Measurements from ENCODE around the gene PLCG2. TPM values are rescaled to one million over a fixed set of nuclear protein-coding genes. Genes with fewer than 3 reads are reported as not detected.

PLCG2 gene
- polyA plus RNA-seq, 3 donors, result 19.5 to 47.4 (median 35.5) TPM

DNA sequence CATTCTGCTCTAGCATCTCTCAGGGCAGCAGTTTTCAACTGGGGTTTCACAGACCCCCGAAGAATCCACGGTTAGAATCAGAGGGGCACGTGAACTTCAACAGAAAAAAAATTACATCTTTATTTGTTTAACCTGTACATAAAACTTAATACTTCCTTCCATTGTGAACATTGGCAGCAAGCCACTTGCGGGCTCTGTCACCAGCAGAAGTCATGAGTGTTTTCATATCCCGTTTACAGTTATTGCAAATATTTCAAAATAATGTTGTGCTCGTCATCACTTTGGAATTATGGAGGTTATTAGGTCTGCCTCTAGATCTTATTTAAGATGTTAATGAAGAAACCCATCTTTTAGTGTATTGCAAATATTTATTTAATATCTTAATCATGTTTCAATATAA lies 122.4 kb downstream of the PLCG2 start:
- Mint-ChIP-seq H3K27ac (no peak overlapping the region), H3K4me3 (no peak overlapping the region), H3K9me3 (peaks cover 0 to 5% (median 0%) of the 10 kb centered on the region in 7 donors), H3K4me1 (no peaks in the 10 kb centered on the region), H3K27me3 (ENCODE audit: low read depth in 3 of 3) (no peaks in the 10 kb centered on the region), H3K36me3 (peaks cover 88 to 94% of the 10 kb centered on the region in 2 donors)
- H3K4me1 ChIP-seq (ENCODE audit: control insufficient read depth in 1 of 2, insufficient read depth in 2 of 2, low read length in 2 of 2), result no peaks in the 10 kb centered on the region
- no peak overlapping the region for H3K4me3 ChIP-seq (replicated peaks in 1 of 3; ENCODE audit: low read depth in 2 of 3, low read length in 3 of 3)
- no peak overlapping the region for H2AFZ ChIP-seq (ENCODE audit: insufficient read depth, low read depth, low read length, poor library complexity, severe bottlenecking)
- 81% methylated on average over 3 of the region's 6 CpGs for WGBS (ENCODE audit: insufficient coverage)
- no peak overlapping the region for H3K27ac ChIP-seq (ENCODE audit: low read depth in 1 of 2, low read length in 2 of 2)
- H3K9ac ChIP-seq (ENCODE audit: insufficient read depth, low read length, poor library complexity, severe bottlenecking), result no peak overlapping the region
- no peak overlapping the region for H3K4me2 ChIP-seq (replicated peaks; ENCODE audit: extremely low read depth, low read length, poor library complexity, severe bottlenecking)
- H3K9me3 ChIP-seq (replicated peaks in 1 of 2; ENCODE audit: control insufficient read depth in 1 of 2, insufficient read depth in 1 of 2, low read length in 2 of 2), result peaks cover 0 to 2% of the 10 kb centered on the region in 2 donors
- intact Hi-C loops (cut with micrococcal nuclease), result no loop called here
- H3K27me3 ChIP-seq (ENCODE audit: control insufficient read depth in 2 of 2, insufficient read depth in 2 of 2, low read length in 2 of 2), result no peaks in the 10 kb centered on the region
- no peak for TF ChIP-seq CTCF (IDR thresholded peaks at IDR 0.05)
- H3K79me2 ChIP-seq (ENCODE audit: insufficient read depth, low read length), result no peaks in the 10 kb centered on the region
- DNase-seq, result no peak
- peaks cover 23% of the 10 kb centered on the region for H4K20me1 ChIP-seq (ENCODE audit: insufficient read depth, low read length)
- H3K36me3 ChIP-seq (replicated peaks in 1 of 2; ENCODE audit: control insufficient read depth in 1 of 2, insufficient read depth in 2 of 2, low read length in 2 of 2), result peaks cover 94 to 99% of the 10 kb centered on the region in 2 donors

DNA sequence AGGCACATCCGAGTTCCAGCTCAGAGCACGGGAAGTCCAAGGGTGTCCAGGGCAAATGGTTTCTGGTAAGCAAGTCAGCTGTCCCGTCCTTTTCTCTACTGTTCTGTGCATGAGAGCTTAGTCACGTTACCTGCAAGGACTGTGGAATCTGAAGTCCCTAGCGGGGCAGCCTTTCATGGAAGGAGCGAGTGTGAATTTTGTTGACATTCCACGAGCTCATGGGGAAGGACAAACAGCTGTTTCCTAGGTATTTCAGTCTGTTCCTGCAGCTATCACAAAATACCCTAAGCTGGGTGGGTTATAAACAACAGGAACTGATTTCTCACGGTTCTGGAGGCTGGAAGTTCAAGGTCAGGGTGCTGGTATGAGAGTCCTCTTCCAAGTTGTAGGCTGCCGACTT lies 122.9 kb downstream of the PLCG2 start:
- Histone ChIP-seq H3K4me2 (replicated peaks; ENCODE audit: extremely low read depth, low read length, poor library complexity, severe bottlenecking) (no peak overlapping the region), H3K4me3 (replicated peaks in 1 of 3; ENCODE audit: low read depth in 2 of 3, low read length in 3 of 3) (no peak overlapping the region), H2AFZ (ENCODE audit: insufficient read depth, low read depth, low read length, poor library complexity, severe bottlenecking) (no peak overlapping the region), H3K27ac (ENCODE audit: low read depth in 1 of 2, low read length in 2 of 2) (no peak overlapping the region), H3K79me2 (ENCODE audit: insufficient read depth, low read length) (no peaks in the 10 kb centered on the region), H3K9ac (ENCODE audit: insufficient read depth, low read length, poor library complexity, severe bottlenecking) (no peak overlapping the region), H3K9me3 (replicated peaks in 1 of 2; ENCODE audit: control insufficient read depth in 1 of 2, insufficient read depth in 1 of 2, low read length in 2 of 2) (peaks cover 0 to 2% of the 10 kb centered on the region in 2 donors), H3K27me3 (ENCODE audit: control insufficient read depth in 2 of 2, insufficient read depth in 2 of 2, low read length in 2 of 2) (no peaks in the 10 kb centered on the region), H3K4me1 (ENCODE audit: control insufficient read depth in 1 of 2, insufficient read depth in 2 of 2, low read length in 2 of 2) (no peaks in the 10 kb centered on the region), H4K20me1 (ENCODE audit: insufficient read depth, low read length) (peaks cover 23% of the 10 kb centered on the region), H3K36me3 (replicated peaks in 1 of 2; ENCODE audit: control insufficient read depth in 1 of 2, insufficient read depth in 2 of 2, low read length in 2 of 2) (peaks cover 92 to 99% of the 10 kb centered on the region in 2 donors)
- H3K4me1 Mint-ChIP-seq, result no peaks in the 10 kb centered on the region
- no peak for DNase-seq
- H3K9me3 Mint-ChIP-seq, result peaks cover 0 to 5% (median 0%) of the 10 kb centered on the region in 7 donors
- H3K36me3 Mint-ChIP-seq, result peaks cover 87 to 94% of the 10 kb centered on the region in 2 donors
- no peak overlapping the region for H3K4me3 Mint-ChIP-seq
- no peak for TF ChIP-seq CTCF (IDR thresholded peaks at IDR 0.05)
- intact Hi-C loops (cut with micrococcal nuclease), result no loop called here
- no peaks in the 10 kb centered on the region for H3K27me3 Mint-ChIP-seq (ENCODE audit: low read depth in 3 of 3)
- WGBS (ENCODE audit: insufficient coverage), result 84% methylated on average over 7 of the region's 9 CpGs
- no peak overlapping the region for H3K27ac Mint-ChIP-seq

Measured in CD14-positive monocyte (primary cell).